22Rv1 (cell line): ENCODE measurements around the gene HBE1.
"Not testable (repeated sequence)": the region's sequence is repeated elsewhere in the genome, so short reads cannot be mapped to it uniquely, and the experiment has no call there.

Experiments used
- H3K27ac ChIP-seq: fragments of 450-650 bp; 2 replicates; pipeline ENCODE4 v1.5.1; 2017
- ZFX ChIP-seq: fragments of 450-650 bp; IDR thresholded peaks from 2 replicates; pipeline ENCODE4 v1.6.1; 2017; ENCODE audit warnings: antibody characterized with exemption, borderline replicate concordance
- TF ChIP-seq, protein P1 (sequence below): fragments of 450-650 bp; IDR thresholded peaks from 2 replicates; pipeline ENCODE4 v1.5.1; 2017; ENCODE audit warnings: mild to moderate bottlenecking

HBE1 gene

DNA sequence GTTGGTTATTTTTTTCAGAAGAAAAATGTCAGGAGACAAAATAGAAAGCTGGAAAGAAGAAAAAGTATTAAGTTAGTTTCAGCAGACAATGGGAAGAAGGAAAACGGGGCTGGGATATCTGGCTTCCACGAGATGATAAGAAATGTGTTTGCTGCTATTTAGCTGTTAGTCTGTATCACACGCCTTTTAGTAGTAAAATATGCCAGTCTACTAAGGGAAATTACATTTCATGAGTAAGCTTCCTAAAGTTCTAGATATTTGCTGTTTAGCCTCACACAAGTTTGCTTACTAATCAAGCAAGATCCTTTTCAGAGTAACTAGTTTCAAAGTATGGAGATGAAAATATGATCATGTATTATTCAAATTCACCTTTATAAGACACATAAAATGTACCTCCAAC, 30.5 kb upstream of the HBE1 start:
- TF ChIP-seq, protein P1, sequence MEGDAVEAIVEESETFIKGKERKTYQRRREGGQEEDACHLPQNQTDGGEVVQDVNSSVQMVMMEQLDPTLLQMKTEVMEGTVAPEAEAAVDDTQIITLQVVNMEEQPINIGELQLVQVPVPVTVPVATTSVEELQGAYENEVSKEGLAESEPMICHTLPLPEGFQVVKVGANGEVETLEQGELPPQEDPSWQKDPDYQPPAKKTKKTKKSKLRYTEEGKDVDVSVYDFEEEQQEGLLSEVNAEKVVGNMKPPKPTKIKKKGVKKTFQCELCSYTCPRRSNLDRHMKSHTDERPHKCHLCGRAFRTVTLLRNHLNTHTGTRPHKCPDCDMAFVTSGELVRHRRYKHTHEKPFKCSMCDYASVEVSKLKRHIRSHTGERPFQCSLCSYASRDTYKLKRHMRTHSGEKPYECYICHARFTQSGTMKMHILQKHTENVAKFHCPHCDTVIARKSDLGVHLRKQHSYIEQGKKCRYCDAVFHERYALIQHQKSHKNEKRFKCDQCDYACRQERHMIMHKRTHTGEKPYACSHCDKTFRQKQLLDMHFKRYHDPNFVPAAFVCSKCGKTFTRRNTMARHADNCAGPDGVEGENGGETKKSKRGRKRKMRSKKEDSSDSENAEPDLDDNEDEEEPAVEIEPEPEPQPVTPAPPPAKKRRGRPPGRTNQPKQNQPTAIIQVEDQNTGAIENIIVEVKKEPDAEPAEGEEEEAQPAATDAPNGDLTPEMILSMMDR: no peak
- TF ChIP-seq ZFX: no peak
- no peak overlapping the region for H3K27ac ChIP-seq

DNA sequence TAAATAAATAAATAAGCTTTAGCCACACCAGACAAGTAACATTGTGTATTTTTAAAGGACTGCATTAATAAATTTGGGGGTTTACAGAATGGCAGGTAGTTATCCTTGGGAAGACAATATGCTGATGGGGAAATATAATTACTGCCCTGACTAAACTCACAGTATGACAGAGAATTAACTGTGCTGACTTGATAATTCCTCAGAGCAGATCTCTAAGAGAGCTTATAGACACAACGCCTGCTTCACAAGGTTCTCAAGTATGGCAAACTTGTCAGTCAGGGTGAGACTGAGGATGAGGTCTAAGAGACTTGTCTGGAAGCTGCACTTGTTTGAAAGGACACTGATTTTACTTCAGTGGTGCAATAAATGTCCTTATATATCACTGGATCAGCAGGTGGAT, 28.7 kb upstream of the HBE1 start:
- TF ChIP-seq ZFX: no peak
- TF ChIP-seq, protein P1: no peak
- no peak overlapping the region for H3K27ac ChIP-seq

DNA sequence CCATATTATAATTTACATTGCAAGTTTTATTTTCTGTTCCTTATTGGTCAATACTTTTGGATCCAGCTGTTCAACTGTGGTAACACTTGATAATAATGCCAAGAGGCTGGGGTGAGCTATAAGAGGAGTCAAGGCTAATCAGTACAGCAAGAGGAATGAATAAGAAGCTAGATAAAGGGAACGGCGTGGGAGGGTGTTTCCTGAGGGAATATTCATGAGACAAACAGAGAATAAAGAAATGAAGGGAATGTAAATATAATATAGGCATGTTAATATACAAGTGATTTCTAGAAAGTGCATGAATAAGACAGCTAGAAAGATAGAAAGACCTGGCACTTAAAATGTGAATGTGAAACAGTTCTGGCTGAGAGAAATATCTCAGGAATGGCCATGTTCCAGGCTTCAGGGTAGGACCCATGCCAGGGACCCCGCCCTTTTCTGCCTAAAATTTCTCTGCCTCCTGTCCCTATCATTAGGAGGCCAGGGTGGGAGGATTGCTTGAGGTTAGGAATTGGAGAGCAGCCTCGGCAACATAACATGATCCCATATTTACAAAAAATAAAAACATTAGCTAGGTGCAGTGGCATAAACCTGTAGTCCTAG, 28.1 kb upstream of the HBE1 start:
- TF ChIP-seq ZFX: no peak
- TF ChIP-seq, protein P1: no peak
- H3K27ac ChIP-seq: no peak overlapping the region

DNA sequence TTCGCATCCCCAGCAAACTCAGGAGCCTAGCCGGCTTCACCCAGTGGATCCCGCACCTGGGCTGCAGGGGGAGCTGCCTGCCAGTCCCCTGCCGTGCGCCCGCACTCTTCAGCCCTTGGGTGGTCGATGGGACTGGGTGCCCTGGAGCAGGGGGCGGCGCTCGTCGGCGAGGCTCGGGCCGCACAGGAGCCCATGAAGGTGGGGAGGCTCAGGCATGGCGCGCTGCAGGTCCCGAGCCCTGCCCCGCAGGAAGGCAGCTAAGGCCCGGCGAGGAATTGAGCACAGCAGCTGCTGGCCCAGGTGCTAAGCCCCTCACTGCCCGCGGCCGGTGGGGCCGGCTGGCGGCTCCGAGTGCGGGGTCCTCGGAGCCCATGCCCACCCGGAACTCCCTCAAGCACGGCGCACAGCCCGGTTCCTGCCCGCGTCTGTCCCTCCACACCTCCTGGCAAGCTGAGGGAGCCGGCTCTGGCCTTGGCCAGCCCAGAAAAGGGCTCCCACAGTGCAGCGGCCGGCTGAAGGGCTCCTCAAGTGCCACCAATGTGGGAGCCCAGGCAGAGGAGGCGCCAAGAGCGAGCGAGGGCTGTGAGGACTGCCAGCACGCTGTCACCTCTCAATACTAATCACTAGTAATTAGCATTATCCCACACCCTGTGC, 24.7 kb upstream of the HBE1 start:
- H3K27ac ChIP-seq: not testable (repeated sequence)

DNA sequence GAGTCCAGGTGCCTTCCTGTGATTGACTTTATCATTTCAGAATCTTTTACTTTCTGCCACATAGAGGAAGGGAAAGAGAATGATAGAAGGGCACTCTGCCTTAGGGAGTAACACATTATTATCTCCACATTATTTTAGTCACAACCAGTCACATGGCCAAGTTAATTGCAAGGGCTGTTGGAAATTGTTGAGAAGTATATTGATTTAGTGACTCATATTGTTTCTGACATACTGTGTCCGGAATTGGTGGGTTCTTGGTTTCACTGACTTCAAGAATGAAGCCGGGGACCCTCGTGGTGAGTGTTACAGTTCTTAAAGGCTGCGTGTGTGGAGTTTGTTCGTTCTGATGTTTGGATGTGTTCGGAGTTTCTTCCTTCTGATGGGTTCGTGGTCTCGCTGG, 23.3 kb upstream of the HBE1 start:
- H3K27ac ChIP-seq: no peak overlapping the region
- no peak for TF ChIP-seq ZFX
- TF ChIP-seq, protein P1: no peak

DNA sequence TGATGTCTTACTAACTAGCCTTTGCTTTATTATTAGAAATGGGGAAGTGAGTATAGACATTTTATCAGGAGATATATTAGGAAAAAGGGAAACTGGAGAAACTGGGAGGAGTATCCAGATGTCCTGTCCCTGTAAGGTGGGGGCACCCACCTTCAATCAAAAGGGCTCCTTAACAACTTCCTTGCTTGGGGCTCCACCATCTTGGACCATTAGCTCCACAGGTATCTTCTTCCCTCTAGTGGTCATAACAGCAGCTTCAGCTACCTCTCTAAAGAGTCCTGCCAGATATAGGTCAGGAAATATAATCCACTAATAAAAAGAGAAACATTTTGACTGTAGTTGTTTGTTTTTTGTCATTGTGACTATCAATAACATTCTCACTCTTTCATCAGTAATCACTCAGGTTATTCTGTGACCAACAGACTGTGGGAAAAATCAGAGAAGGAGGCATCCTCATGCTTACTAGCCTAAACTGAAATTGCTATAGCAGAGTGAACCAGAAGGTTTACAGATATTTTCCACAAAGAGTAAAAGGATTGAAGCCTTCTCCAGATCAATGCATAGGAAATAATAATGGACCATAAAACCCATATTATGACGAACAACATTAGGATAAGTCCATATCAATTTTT, 21.6 kb upstream of the HBE1 start:
- TF ChIP-seq, protein P1: peak; percentile 63
- TF ChIP-seq ZFX: no peak

DNA sequence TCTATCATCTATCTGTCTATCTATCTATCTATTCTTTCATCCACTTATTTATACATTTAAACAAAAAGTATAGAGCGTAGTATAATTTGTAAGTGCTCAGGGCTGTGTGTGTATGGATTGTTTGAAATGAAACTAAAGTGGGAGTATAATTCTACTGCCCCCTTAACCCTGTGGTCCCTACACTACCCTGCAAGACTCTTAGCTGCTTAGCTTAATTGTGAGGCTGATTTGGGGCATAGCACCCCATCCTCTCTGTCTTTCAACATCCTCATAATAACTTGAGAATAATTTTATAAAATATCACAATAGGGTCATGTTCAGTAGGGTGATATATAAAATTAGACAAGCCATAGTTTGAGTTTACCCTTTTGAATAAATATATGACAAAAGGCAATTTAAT, 20.4 kb upstream of the HBE1 start:
- H3K27ac ChIP-seq: no peak overlapping the region
- no peak for TF ChIP-seq ZFX
- TF ChIP-seq, protein P1: no peak

More for the DNA sequence above, 21.6 kb upstream of the HBE1 start:
- no peak overlapping the region for H3K27ac ChIP-seq
